Thyroid gland (tissue), 4 donors: ENCODE data around the gene PCCA.

ENCODE experiments used
- POLR2A ChIP-seq, 2 donors: fragments of 450-650 bp; IDR thresholded peaks; one replicate each; pipeline ENCODE4 v1.6.1; 2017; ENCODE audit warnings: antibody characterized with exemption in 2 of 2, mild to moderate bottlenecking in 2 of 2, moderate library complexity in 1 of 2
- TF ChIP-seq, protein P1 (sequence below), 6 experiments: fragments of 200-600 bp in 3 of 6; fragments of 450-650 bp in 3 of 6; sonication (generic) in 3 of 6; IDR thresholded peaks; one replicate each; pipeline ENCODE4 v1.5.1; 2016 to 2019; ENCODE audit warnings: antibody characterized with exemption in 6 of 6, mild to moderate bottlenecking in 2 of 6, inconsistent platforms in 1 of 6, moderate library complexity in 1 of 6

DNA sequence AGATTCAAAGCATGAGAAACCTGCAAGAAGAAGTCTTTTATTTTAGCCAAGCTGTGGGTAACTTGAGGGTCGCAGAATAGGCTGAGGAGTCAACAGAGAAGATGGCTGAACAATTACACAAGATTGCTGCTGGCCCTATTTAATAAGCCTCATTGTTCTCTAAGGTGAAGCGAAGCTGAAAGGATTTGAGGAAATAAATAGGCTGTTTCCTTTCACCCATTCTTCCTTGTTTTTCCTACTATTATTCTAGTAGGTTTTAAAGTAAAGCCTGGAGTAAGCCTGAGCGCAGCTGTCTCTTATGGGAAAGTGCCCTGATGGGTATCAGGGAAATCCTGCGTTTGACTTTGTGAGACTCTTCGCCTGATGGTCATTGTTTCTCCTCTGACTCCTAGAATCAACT lies 25.0 kb upstream of the PCCA start:
- TF ChIP-seq POLR2A (IDR thresholded peaks at IDR 0.05), result no peak
- TF ChIP-seq, protein P1, sequence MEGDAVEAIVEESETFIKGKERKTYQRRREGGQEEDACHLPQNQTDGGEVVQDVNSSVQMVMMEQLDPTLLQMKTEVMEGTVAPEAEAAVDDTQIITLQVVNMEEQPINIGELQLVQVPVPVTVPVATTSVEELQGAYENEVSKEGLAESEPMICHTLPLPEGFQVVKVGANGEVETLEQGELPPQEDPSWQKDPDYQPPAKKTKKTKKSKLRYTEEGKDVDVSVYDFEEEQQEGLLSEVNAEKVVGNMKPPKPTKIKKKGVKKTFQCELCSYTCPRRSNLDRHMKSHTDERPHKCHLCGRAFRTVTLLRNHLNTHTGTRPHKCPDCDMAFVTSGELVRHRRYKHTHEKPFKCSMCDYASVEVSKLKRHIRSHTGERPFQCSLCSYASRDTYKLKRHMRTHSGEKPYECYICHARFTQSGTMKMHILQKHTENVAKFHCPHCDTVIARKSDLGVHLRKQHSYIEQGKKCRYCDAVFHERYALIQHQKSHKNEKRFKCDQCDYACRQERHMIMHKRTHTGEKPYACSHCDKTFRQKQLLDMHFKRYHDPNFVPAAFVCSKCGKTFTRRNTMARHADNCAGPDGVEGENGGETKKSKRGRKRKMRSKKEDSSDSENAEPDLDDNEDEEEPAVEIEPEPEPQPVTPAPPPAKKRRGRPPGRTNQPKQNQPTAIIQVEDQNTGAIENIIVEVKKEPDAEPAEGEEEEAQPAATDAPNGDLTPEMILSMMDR (IDR thresholded peaks at IDR 0.05), result no peak
